Ovary (tissue), 3 donors: Measurements from ENCODE around the gene DUSP11.

Experiments
- EP300 ChIP-seq: sonication (generic); formaldehyde crosslinking; IDR thresholded peaks from one replicate; pipeline ENCODE4 v1.6.1; 2017; ENCODE audit warnings: antibody characterized with exemption
- POLR2A ChIP-seq: fragments of 450-650 bp; IDR thresholded peaks from one replicate; pipeline ENCODE4 v1.6.1; 2017; ENCODE audit warnings: antibody characterized with exemption, mild to moderate bottlenecking, moderate library complexity
- TF ChIP-seq, protein P1 (sequence below), 3 donors: fragments of 450-650 bp in 2 of 3; fragments of 200-600 bp in 1 of 3; IDR thresholded peaks; one replicate each; pipeline versions ENCODE4 v1.5.1 to v1.8.0; 2016 to 2022; ENCODE audit warnings: antibody characterized with exemption in 3 of 3, mild to moderate bottlenecking in 1 of 3
- donor health status: DM: no; HTN: no; CAD: no.

DNA sequence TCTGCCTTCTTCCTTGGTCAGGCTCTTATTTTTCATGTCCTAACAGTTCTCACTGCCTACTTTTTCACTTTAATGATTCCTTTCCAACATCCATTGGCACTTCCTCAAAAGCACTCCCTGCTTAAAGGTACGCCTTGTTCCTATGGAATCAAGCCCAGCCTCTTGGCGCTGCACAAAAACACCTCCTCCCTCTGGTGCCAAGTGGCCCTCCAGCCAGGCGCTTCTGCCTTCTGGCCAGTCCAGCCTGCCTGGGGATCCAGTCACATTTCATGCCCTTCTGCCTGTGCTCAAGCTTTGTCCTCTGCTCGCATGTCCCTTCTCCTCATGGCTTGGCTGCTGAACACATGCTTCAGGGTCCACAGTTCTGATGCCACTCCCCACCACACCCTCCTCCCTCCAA is 49.1 kb downstream of the DUSP11 start:
- no peak for TF ChIP-seq POLR2A
- TF ChIP-seq, protein P1, sequence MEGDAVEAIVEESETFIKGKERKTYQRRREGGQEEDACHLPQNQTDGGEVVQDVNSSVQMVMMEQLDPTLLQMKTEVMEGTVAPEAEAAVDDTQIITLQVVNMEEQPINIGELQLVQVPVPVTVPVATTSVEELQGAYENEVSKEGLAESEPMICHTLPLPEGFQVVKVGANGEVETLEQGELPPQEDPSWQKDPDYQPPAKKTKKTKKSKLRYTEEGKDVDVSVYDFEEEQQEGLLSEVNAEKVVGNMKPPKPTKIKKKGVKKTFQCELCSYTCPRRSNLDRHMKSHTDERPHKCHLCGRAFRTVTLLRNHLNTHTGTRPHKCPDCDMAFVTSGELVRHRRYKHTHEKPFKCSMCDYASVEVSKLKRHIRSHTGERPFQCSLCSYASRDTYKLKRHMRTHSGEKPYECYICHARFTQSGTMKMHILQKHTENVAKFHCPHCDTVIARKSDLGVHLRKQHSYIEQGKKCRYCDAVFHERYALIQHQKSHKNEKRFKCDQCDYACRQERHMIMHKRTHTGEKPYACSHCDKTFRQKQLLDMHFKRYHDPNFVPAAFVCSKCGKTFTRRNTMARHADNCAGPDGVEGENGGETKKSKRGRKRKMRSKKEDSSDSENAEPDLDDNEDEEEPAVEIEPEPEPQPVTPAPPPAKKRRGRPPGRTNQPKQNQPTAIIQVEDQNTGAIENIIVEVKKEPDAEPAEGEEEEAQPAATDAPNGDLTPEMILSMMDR (IDR thresholded peaks at IDR 0.05): no peak
- no peak for TF ChIP-seq EP300
